Endometrial microvascular endothelial cells (primary cell): ENCODE data around the gene KDM6B. TPM values are rescaled to one million over a fixed set of nuclear protein-coding genes. Genes with fewer than 3 reads are reported as not detected.

ENCODE experiments used
- in situ Hi-C: cut with HindIII; loops from 2 replicates; pipeline ENCODE4 v1.10.0; 2017; ENCODE audit warnings: low sequenced_read_pairs, low pct_unique_long_range_greater_than_20kb; ENCODE audit errors: inconsistent ontology term
- total RNA-seq: library from RNA; depleted of rRNA; stranded (reverse); fragments of >200 nt; gene quantifications from one replicate; pipeline ENCODE4 v1.2.3, GENCODE V29; 2015; ENCODE audit errors: inconsistent ontology term

The KDM6B gene
- total RNA-seq, 1 donor from 2014 or later = 1.3 TPM

- in situ Hi-C loops = no loop called here
Measured at GRCh38 chr17:7818746-7819645, 15.0 kb upstream of the KDM6B start.

- in situ Hi-C loops = no loop called here
Measured at GRCh38 chr17:7820231-7820630, 13.8 kb upstream of the KDM6B start.

GRCh38 chr17:7822126-7822525 lies 11.9 kb upstream of the KDM6B start:
- in situ Hi-C loops = no loop called here

- in situ Hi-C loops = no loop called here
Measured at GRCh38 chr17:7823581-7824001, 10.4 kb upstream of the KDM6B start.

- in situ Hi-C loops = no loop called here
Measured at GRCh38 chr17:7824021-7824924, 9.7 kb upstream of the KDM6B start.

- in situ Hi-C loops = no loop called here
Measured at GRCh38 chr17:7825206-7825990, 8.6 kb upstream of the KDM6B start.

- in situ Hi-C loops = no loop called here
Measured at GRCh38 chr17:7830616-7831015, 3.4 kb upstream of the KDM6B start.

- in situ Hi-C loops = no loop called here
Measured at GRCh38 chr17:7831233-7831632, 2.8 kb upstream of the KDM6B start.

GRCh38 chr17:7832431-7832830 lies 1.6 kb upstream of the KDM6B start:
- in situ Hi-C loops = no loop called here

GRCh38 chr17:7833011-7833794 lies 814 bp upstream of the KDM6B start:
- in situ Hi-C loops = no loop called here

- in situ Hi-C loops = no loop called here
Measured at GRCh38 chr17:7834542-7834956, 532 bp downstream of the KDM6B start.

GRCh38 chr17:7834957-7835813 lies 1.2 kb downstream of the KDM6B start:
- in situ Hi-C loops = no loop called here

GRCh38 chr17:7835814-7836595 lies 2.0 kb downstream of the KDM6B start:
- in situ Hi-C loops = no loop called here

GRCh38 chr17:7836596-7837407 lies 2.8 kb downstream of the KDM6B start:
- in situ Hi-C loops = no loop called here

GRCh38 chr17:7837408-7838088 lies 3.5 kb downstream of the KDM6B start:
- in situ Hi-C loops = no loop called here
